ENCODE measurements around the gene BLM. TPM values are rescaled to one million over a fixed set of nuclear protein-coding genes. Genes with fewer than 3 reads are reported as not detected.

Gene BLM
- polyA plus RNA-seq, 2 of the 4 experiments (the other 2 are of a cell fraction) = 10.5 to 15.2 TPM

- TF ChIP-seq JUNB (IDR thresholded peaks at IDR 0.05) (no peak), CHD4 (IDR thresholded peaks at IDR 0.05; ENCODE audit: borderline replicate concordance) (no peak), GATA3 (IDR thresholded peaks at IDR 0.05; ENCODE audit: borderline replicate concordance) (no peak), ZC3H11A (IDR thresholded peaks at IDR 0.05) (no peak), SREBF2 (IDR thresholded peaks at IDR 0.05) (no peak), POLR2AphosphoS2 (conservative IDR thresholded peaks at IDR 0.05; ENCODE audit: low read length) (no peak), FOSB (CRISPR knock-in tag; IDR thresholded peaks at IDR 0.05) (no peak), NPAS2 (CRISPR knock-in tag; IDR thresholded peaks at IDR 0.05; ENCODE audit: borderline replicate concordance) (no peak), EHMT2 (IDR thresholded peaks at IDR 0.05; ENCODE audit: low read depth) (no peak), NR3C1 (IDR thresholded peaks at IDR 0.05) (no peak), CBX8 (IDR thresholded peaks at IDR 0.05) (no peak), EP300 (IDR thresholded peaks at IDR 0.05) (no peak), NFE2L2 (conservative IDR thresholded peaks at IDR 0.05; ENCODE audit: low read length) (no peak), MYC (IDR thresholded peaks at IDR 0.05; ENCODE audit: borderline replicate concordance, low read length) (no peak), HOXB13 (CRISPR knock-in tag; IDR thresholded peaks at IDR 0.05; ENCODE audit: low read depth) (no peak), ZFP36 (IDR thresholded peaks at IDR 0.05; ENCODE audit: borderline replicate concordance, partially characterized antibody) (no peak)
- TF ChIP-seq, protein P1, sequence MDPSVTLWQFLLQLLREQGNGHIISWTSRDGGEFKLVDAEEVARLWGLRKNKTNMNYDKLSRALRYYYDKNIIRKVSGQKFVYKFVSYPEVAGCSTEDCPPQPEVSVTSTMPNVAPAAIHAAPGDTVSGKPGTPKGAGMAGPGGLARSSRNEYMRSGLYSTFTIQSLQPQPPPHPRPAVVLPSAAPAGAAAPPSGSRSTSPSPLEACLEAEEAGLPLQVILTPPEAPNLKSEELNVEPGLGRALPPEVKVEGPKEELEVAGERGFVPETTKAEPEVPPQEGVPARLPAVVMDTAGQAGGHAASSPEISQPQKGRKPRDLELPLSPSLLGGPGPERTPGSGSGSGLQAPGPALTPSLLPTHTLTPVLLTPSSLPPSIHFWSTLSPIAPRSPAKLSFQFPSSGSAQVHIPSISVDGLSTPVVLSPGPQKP (IDR thresholded peaks at IDR 0.05; ENCODE audit: low read depth, low read length) = no peak
- TF ChIP-seq, protein P2, sequence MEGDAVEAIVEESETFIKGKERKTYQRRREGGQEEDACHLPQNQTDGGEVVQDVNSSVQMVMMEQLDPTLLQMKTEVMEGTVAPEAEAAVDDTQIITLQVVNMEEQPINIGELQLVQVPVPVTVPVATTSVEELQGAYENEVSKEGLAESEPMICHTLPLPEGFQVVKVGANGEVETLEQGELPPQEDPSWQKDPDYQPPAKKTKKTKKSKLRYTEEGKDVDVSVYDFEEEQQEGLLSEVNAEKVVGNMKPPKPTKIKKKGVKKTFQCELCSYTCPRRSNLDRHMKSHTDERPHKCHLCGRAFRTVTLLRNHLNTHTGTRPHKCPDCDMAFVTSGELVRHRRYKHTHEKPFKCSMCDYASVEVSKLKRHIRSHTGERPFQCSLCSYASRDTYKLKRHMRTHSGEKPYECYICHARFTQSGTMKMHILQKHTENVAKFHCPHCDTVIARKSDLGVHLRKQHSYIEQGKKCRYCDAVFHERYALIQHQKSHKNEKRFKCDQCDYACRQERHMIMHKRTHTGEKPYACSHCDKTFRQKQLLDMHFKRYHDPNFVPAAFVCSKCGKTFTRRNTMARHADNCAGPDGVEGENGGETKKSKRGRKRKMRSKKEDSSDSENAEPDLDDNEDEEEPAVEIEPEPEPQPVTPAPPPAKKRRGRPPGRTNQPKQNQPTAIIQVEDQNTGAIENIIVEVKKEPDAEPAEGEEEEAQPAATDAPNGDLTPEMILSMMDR (IDR thresholded peaks at IDR 0.05) = no peak
- TF ChIP-seq, protein P3, sequence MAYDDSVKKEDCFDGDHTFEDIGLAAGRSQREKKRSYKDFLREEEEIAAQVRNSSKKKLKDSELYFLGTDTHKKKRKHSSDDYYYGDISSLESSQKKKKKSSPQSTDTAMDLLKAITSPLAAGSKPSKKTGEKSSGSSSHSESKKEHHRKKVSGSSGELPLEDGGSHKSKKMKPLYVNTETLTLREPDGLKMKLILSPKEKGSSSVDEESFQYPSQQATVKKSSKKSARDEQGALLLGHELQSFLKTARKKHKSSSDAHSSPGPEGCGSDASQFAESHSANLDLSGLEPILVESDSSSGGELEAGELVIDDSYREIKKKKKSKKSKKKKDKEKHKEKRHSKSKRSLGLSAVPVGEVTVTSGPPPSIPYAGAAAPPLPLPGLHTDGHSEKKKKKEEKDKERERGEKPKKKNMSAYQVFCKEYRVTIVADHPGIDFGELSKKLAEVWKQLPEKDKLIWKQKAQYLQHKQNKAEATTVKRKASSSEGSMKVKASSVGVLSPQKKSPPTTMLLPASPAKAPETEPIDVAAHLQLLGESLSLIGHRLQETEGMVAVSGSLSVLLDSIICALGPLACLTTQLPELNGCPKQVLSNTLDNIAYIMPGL (CRISPR knock-in tag; IDR thresholded peaks at IDR 0.05; ENCODE audit: borderline replicate concordance) = no peak
- TF ChIP-seq, protein P4, sequence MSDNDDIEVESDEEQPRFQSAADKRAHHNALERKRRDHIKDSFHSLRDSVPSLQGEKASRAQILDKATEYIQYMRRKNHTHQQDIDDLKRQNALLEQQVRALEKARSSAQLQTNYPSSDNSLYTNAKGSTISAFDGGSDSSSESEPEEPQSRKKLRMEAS (IDR thresholded peaks at IDR 0.05) = no peak
- Histone ChIP-seq H3K27ac (no peak overlapping the region), H3K4me3 (no peak overlapping the region), H3K4me2 (no peak overlapping the region), H3K9me3 (peaks cover 11% of the 10 kb centered on the region; the same call in 2 of the 3 replicates), H3K4me1 (peaks cover under 1% of the 10 kb centered on the region; the same call in 1 of the 3 replicates)
- CTCF ChIA-PET = interaction anchor here (0.6 to 2.5 kb wide), 3 partner anchors 8 to 200 kb away, joined by 3 to 9 read pairs (median 3); no protein-coding TSS in a partner anchor
- WGBS (ENCODE audit: missing lambda C conversion rate) = 85% methylated on average over 11 of the region's 11 CpGs
- no peak for FAIRE-seq
- no peak for DNase-seq (ENCODE audit: low read depth in 1 of 2, low spot score in 1 of 2)
- POLR2A ChIA-PET = no interaction called here
- no peak for ATAC-seq
These were observed 31.3 kb upstream of the BLM start for GRCh38 chr15:90685591-90686434.
